Activated T-helper 1 cell treated with Interleukin-2 at 50 U/mL for 16 hours (primary cell): ENCODE results near the gene ATP13A2.
"Not testable (repeated sequence)": the region's sequence is repeated elsewhere in the genome, so short reads cannot be mapped to it uniquely, and the experiment has no call there.

Source experiments
- DNase-seq: peaks from one replicate; pipeline ENCODE4 v3.0.0-alpha.2; 2020; ENCODE audit warnings: low read depth

ATP13A2 gene

DNA sequence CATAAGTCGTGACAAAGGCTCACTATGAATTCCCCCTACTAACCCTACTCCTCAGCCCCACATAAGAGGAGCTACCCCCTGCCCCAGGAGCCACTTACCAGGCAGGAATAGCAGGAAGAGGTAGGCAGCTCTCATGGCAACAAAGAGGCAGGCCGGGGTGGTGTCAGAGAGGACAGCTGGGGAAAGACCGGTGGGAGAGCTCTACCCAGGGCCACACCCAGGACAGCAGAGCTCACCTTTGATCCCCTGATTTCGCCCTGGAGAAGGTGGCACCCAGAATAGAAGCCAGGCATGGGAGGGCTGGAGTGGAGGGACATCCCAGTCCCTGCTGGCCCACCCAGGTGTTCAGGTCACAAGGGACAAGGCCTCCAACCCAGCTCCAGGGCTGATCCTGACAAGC lies 33.6 kb downstream of the ATP13A2 start:
- no peak for DNase-seq

DNA sequence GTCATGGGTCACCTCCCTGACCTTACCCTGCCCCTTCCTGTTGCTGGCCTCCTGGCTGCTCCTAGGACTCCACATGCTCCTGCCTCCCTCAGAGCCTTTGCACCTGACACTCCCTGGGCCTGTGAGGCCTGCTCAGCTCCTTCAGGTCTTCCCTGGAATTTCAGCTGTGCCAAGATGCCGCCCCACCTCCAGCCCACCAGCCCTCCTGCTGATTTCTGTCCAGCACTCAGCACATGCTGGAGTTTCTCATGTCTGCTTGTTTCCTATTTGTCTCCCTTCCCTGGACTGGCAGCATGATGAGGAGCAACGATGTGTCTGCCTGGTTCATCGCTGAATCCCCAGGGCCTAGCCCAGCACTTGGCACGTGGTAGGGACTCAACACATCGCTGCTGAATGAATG lies 34.4 kb downstream of the ATP13A2 start:
- no peak for DNase-seq

DNA sequence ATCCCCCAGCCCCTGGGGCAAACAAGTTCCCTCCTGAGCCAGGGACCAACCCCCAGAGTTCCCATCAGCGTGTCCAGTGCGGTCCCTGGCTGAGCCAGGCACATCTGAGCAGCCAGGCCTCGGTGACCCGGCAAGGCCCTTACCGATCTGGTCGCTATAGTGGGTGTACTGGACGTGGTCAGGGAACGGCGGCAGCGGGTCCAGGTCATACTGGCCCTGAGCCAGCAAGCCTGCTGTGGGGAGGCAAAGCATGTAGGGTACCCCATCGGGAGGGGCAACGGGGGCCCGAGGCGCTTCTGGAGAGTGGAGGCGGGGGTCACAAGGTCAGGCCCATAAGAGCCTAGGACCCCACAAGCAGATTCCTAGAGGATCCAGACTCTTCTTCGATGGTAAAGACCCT lies 34.8 kb downstream of the ATP13A2 start:
- DNase-seq, result no peak

DNA sequence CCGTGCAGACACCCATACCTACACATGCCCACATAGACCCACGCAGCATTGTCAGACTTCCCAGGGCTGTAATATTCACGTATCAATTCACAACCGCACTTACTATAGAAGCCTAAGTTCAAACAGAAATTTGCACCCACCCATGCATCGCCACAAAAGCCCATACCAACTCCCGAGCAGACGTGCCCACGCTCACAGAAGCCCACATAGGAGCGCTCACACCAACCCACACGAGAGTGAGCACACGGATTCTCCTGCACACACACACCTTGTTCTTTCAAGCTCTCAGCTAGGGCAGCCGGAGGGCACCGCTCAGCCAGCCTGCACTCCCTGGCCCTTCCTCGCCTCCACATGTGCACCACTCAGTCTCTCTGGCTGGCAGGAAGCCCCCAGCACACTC lies 35.9 kb downstream of the ATP13A2 start:
- no peak for DNase-seq

DNA sequence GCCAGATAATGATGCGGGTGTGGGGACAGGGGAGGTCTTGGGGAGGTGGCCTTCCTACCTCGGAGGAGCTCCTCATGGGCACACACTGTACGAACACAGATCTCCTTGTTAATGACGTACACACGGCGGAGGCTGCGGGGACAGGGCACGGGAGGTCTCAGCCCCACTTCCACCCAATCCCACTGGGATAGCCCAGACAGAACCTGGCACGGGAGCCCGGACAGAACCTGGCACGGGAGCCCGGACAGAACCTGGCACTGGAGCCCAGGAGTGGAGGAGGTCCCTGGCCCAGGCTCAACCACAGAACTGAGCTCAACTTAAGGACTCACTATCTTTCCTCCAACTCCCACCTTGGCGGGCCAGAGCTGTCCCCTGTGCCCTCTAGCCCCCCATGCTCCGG lies 36.5 kb downstream of the ATP13A2 start:
- no peak for DNase-seq

DNA sequence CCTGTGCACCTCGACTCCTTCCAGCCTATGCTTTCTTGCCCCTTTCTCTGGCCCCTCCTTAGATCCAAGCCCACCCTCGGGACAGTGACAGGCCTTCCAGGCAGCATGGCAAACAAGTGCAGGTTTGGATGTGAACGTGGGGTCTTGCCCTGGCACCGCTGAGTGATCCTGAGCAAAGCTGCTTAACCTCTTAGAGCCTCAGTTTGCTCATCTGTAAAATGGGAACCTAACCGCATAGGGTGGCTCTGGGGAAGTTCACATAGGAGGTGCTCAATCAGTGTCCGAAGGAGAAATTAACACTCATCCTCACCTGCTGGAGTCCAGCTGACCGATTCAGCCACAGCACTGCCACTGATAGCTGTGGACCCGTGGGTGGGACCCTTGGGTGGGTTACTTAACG lies 38.5 kb downstream of the ATP13A2 start:
- DNase-seq, result no peak

DNA sequence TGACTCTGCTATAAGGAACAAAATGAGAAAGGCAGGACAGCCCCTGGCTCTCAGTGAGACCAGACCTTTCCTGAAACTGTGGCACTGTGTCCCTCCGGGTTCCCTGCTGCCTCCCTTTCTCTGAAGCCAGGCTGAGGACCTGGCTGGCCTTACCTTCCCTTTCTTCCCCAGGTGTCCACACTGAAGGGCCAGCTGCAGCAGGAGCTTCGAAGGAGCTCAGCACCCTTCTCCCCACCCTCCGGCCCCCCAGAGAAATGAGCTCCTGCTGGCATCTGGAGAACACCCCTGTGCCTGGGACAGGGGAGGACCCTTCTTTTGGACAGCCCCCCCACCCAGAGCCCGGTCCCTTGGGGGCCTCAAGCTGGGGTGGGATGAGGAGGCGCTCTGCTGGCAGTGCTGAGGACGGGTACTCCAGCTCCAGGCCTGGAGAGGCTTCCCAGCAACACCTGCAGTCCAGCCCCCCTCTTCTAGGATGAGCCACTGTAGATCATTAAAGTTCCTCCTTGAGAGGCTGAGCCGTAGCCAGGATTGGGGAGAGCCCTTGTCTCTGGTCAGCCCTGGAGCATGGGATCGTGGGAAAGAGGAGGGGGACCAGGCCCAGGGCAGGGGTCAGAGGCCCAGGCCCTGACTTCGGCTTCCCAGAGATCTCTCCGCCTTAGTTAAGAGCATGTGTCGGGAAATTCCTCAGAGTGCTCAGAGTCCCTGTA lies 39.4 kb downstream of the ATP13A2 start:
- no peak for DNase-seq

DNA sequence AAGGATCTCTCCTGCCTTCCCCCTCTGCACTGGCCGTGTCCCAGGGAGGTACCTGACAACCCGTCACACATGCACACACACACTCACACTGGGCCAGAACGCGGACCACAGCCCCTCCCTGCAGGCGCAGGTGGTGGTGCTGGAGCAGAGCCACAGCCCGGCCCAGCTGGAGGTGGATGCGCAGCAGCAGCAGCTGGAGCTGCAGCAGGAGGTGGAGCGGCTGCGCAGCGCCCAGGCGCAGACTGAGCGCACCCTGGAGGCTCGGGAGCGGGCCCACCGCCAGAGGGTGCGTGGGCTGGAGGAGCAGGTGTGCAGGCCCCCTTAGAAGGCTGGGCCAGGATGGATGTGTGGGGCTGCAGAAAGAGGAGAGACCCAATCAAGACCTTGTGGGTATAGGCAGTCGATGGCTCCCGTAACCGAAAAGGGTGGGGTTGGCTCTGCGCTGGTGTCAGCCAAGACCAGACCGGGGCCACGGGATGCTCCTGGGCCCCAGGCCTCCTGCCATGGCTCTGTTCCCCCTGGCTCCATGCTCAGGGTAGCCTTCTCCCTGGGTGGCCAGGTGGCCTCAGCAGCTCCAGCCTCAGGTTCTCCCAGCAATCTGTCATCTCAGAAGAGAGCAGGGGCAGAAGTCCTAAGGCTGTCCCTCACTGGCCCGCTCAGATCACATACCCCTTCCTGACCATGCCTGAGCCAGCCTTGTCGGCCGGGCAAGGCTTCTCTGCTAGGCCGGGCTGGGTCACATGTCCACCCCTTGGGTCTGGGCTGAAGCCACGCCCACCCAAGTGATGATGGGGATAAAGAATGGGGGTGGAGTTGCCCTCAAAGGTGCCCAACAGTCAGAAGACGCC lies 40.2 kb downstream of the ATP13A2 start:
- no peak for DNase-seq

DNA sequence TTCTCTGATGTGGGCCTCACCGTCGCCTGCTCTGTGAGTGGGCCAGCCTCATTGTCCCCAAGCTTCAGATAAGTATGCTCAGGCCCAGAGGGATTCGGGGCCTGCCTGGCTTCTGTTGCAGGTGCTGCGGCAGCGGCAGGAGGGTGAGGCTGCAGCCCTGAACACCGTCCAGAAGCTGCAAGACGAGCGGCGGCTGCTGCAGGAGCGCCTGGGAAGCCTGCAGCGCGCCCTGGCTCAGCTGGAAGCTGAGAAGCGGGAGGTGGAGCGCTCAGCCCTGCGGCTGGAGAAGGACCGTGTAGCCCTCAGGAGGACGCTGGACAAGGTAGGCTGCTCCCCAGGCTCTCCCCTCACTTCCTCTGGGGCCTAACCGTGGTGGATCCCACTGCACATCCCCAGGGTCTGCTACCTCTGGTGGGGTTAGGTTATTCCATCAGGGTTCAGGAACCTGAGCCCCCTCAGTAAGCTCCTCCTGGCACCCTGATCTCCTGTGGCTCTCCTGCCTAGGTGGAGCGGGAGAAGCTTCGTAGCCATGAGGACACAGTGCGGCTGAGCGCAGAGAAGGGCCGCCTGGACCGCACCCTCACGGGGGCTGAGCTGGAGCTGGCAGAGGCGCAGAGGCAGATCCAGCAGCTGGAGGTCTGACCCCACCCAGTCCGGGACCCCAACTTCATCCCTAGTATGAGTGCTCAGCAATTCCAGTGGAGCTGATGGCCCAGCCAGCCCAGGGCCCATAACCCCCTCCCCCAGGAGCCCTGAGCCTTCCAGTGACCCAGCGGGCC lies 41.4 kb downstream of the ATP13A2 start:
- no peak for DNase-seq

DNA sequence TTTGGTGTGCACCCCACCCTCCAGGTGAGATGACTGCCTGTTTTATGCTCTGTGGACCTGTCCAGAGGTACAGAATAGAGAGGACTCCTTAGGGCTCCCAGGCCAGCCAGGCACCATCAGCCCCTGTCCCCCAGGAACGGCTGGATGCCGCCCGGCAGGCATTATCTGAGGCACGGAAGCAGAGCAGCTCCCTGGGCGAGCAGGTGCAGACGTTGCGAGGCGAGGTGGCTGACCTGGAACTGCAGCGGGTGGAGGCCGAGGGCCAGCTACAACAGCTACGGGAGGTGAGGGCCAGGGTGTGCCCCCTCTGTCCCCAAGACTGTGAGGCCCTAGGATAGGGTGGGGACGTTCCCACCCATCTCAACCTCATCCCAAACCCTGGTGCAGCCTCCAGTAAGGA lies 42.1 kb downstream of the ATP13A2 start:
- no peak for DNase-seq

DNA sequence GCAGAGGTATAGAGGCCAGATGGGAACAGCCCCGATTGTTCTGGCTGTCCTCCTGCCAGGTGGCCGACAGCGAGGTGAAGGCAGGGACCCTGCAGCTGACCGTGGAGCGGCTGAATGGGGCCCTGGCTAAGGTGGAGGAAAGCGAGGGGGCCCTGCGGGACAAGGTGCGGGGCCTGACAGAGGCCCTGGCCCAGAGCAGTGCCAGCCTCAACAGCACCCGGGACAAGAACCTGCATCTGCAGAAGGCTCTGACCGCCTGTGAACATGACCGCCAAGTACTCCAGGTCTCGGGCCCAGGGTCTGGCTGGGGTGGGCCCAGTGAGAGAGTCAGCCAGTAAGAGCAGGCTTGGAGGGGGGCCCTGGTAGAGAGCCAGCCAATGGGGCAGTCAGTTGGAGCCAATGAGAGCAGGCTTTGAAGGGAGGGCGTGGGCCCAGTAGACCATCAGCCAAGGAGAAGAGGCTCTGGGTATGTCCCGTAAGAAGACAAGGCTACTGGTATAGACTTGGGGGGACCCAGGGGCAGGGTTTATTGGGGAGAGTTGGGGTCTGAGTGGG lies 42.6 kb downstream of the ATP13A2 start:
- DNase-seq, result no peak

DNA sequence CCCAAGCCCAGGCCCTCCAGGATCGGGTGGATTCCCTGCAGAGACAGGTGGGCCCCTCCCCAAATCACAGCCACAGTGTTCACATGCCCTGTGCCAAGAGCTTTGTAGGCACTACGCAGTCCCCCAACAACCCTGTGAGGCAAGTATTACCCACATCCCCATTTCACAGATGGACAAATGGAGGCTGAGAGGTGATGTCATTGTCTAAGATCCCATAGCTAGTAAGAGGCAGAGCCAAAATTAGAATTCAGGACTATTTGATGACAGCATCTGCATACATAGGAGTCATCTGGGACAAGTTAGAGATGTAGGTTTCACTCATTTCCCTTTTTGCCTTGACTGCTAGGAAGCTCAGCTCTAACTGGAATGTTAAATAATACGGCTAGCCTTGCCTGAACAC lies 43.4 kb downstream of the ATP13A2 start:
- DNase-seq, result no peak

DNA sequence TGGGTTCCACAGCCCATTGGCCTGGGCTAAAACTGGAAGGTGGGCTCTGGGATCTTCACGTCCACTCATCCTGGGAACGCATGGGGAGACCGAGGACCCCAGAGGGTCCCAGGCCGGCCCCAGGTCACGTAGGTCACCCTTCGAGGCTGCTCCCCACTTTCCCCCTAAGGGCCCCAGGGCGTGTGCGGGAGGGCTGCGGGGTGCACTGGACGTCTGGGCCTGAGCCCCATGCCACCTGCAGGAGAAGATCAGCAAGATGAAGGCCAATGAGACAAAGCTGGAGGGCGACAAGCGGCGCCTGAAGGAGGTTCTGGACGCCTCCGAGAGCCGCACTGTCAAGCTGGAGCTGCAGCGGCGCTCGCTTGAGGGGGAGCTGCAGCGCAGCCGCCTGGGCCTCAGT lies 43.8 kb downstream of the ATP13A2 start:
- no peak for DNase-seq

DNA sequence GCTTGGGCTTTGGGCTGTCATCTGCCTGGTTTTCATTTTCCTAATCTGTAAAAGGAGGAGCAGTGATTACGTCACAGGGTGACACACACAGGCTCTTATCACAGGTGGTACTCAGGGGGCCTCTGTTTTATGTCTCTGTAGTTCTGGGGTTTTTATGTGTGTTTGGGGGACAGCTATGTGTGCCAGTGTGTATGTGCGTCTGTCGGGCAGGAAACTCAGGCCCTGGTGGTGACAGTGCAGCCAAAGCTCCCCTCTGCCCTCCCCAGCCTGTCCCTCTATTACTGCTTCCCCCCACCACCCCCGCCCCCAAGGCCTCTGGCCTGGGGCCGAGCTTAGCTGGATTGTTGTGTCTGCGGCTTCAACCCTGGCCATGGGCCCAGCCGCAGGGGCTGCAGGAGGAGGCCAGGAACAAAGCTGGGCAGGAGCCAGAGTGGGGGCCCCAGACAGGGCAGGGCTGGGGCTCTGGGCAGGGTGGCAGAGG lies 44.6 kb downstream of the ATP13A2 start:
- DNase-seq, result no peak

DNA sequence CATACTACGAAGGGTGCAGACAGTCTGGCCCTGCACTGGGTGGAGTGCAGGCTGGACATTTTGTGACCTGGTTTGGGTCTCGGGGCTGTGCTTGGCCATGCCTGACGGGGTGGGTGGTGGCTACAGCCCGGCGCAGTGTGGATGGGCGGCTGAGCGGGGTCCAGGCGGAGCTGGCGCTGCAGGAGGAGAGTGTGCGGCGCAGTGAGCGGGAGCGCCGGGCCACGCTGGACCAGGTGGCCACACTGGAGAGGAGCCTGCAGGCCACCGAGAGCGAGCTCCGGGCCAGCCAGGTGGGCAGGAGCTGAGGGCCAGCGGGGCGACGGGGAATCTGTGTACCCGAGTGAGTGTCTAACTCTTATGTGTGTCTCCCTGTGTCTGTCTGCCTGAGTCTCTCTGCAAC lies 45.4 kb downstream of the ATP13A2 start:
- no peak for DNase-seq

DNA sequence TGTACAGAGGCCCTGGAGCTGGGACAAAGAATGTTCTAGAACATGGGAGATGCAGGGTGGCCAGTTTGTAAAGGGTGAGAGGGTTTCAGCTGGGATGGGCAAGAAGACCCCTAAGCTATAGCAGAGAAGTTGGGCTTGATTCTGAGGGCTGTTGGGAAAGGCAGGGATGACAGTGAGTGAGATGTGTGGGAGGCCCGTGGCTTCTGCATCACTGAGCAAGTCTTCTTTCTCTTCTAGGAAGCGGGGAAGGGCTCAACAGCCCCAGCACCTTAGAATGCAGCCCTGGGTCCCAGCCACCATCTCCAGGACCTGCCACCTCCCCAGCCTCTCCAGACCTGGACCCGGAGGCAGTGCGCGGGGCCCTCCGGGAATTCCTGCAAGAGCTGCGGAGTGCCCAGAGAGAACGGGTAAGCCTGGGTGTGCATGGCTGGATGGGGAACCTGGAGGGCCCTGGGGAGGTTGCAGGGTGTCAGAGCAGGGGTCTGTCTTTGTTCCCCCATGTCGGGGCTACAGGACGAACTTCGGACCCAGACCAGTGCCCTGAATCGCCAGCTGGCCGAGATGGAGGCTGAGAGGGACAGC lies 46.2 kb downstream of the ATP13A2 start:
- no peak for DNase-seq

DNA sequence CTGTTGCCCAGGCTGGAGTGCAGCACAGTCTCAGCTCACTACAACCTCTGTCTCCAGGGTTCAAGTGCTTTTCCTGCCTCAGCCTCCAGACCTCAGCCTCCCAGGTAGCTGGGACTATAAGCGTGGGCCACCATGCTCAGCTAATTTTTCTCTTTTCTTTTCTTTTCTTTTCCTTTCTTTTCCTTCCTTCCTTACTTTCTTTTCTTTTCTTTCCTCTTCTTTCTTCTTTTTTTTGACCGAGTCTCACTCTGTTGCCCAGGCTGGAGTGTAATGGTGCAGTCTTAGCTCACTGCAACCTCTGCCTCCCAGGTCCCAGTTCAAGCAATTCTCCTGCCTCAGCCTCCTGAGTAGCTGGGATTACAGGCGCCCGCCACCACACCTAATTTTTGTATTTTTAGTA lies 47.6 kb downstream of the ATP13A2 start:
- not testable (repeated sequence) for DNase-seq

DNA sequence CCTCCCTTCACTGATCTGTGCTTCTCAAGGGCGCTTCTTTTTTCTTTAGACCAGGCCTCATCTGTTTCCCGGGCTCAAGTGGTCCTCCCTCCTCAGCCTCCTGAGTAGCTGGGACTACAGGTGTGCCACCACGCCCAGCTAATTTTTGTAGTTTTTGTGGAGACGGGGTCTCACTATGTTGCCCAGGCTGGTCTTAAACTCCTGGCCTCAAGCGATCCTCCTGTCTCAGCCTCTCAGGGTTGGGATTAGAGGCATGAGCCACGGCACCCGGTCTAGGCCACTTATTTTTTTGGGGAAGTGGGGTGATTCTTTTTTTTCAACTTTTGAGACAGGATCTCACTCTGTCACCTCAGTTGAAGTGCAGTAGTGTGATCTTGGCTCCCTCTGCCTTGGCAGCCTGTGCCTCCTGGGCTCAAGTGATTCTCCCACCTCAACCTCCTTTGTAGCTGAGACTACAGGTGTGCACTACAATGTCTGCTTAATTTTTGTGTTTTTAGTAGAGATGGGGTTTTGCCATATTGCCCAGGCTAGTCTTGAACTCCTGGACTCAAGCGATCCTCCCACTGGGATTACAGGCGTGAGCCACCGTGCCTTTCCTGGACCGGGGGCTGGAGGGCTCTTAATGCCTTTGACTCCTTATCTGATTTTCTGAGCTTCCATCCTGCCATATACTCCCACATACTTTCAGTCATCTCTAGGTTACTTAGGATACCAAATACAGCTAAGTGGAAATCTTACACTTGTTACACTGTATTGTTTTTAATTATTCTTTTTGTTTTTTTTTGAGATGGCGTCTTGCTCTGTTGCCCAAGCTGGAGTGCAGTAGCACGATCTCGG lies 50.2 kb downstream of the ATP13A2 start:
- no peak for DNase-seq

DNA sequence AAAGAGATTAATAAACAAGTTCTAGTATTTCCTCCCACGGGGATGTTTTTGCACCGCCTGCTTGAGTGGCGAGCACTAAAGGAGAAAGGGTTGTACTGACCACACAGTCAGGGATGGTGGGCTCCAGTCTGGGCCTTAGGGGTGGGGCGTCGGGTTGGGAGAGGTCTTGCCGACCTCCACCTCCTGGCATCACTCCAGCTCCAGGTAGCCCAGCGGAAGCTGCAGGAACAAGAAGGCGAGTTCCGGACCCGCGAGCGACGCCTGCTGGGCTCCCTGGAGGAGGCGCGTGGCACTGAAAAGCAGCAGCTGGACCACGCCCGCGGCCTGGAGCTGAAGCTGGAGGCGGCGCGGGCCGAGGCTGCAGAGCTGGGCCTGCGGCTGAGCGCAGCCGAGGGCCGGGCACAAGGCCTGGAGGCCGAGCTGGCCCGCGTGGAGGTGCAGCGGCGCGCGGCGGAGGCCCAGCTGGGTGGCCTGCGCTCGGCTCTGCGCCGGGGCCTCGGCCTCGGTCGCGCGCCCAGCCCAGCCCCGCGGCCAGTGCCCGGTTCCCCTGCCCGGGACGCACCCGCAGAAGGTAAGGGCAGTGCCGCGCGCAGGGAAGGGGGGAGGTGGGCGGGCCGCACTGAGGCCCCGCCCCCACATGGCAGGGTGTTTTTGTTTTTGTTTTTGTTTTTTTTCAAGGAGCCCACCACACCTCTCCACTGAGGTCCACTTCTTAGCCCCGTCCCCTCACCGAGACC lies 51.0 kb downstream of the ATP13A2 start:
- peak; percentile 70 for DNase-seq

DNA sequence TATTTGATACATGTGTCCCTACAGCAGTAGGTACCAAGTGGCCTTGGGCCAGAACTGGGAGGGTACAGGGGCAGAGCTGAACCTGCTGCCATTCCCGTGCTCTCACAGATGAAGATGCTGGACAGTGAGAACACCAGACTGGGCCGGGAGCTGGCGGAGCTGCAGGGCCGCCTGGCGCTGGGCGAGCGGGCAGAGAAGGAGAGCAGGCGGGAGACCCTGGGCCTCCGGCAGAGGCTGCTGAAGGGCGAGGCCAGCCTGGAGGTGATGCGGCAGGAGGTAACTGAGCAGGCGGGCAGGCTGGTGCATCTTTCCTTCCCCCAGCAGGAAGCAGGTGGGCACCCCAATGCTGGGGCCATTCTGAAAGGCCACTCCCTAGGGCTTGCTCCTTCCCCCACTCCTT lies 53.3 kb downstream of the ATP13A2 start:
- DNase-seq, result no peak
